Activated naive CD4-positive, alpha-beta T cell treated with Interleukin-2 at 50 U/mL for 16 hours (primary cell): ENCODE results near the gene ADAM12.
"Not testable (repeated sequence)": the region's sequence is repeated elsewhere in the genome, so short reads cannot be mapped to it uniquely, and the experiment has no call there.

Source experiments
- DNase-seq: peaks from one replicate; pipeline ENCODE4 v3.0.0-alpha.2; 2020

The ADAM12 gene

GRCh38 chr10:126373147-126373546 lies 15.1 kb downstream of the ADAM12 start:
- DNase-seq: no peak

- DNase-seq: no peak
Observed at GRCh38 chr10:126372396-126372795, 15.9 kb downstream of the ADAM12 start.

- DNase-seq: no peak
Observed at GRCh38 chr10:126369125-126369710, 19.1 kb downstream of the ADAM12 start.

GRCh38 chr10:126357169-126357568 lies 31.1 kb downstream of the ADAM12 start:
- DNase-seq: no peak

- no peak for DNase-seq
Observed at GRCh38 chr10:126353666-126354065, 34.6 kb downstream of the ADAM12 start.

GRCh38 chr10:126352453-126352852 lies 35.8 kb downstream of the ADAM12 start:
- no peak for DNase-seq

- DNase-seq: no peak
Observed at GRCh38 chr10:126351021-126351420, 37.3 kb downstream of the ADAM12 start.

GRCh38 chr10:126350216-126350992 lies 37.9 kb downstream of the ADAM12 start:
- no peak for DNase-seq

- DNase-seq: no peak
Observed at GRCh38 chr10:126349676-126350075, 38.6 kb downstream of the ADAM12 start.

- DNase-seq: no peak
Observed at GRCh38 chr10:126349101-126349500, 39.2 kb downstream of the ADAM12 start.

- not testable (repeated sequence) for DNase-seq
Observed at GRCh38 chr10:126343496-126343895, 44.8 kb downstream of the ADAM12 start.

GRCh38 chr10:126342680-126343079 lies 45.6 kb downstream of the ADAM12 start:
- no peak for DNase-seq

- no peak for DNase-seq
Observed at GRCh38 chr10:126341491-126341890, 46.8 kb downstream of the ADAM12 start.

GRCh38 chr10:126337251-126337810 lies 50.9 kb downstream of the ADAM12 start:
- DNase-seq: no peak

- DNase-seq: no peak
Observed at GRCh38 chr10:126336801-126337200, 51.5 kb downstream of the ADAM12 start.

- no peak for DNase-seq
Observed at GRCh38 chr10:126334272-126334671, 54.0 kb downstream of the ADAM12 start.

GRCh38 chr10:126332576-126332975 lies 55.7 kb downstream of the ADAM12 start:
- DNase-seq: no peak

GRCh38 chr10:126331101-126331500 lies 57.2 kb downstream of the ADAM12 start:
- no peak for DNase-seq

- DNase-seq: no peak
Observed at GRCh38 chr10:126324826-126325225, 63.5 kb downstream of the ADAM12 start.

GRCh38 chr10:126321440-126321839 lies 66.8 kb downstream of the ADAM12 start:
- DNase-seq: no peak

GRCh38 chr10:126317751-126318150 lies 70.5 kb downstream of the ADAM12 start:
- DNase-seq: no peak

- no peak for DNase-seq
Observed at GRCh38 chr10:126315494-126316177, 72.6 kb downstream of the ADAM12 start.

- no peak for DNase-seq
Observed at GRCh38 chr10:126314863-126315493, 73.3 kb downstream of the ADAM12 start.
